Calu3 (cell line): ENCODE measurements around the gene OXLD1. TPM values are rescaled to one million over a fixed set of nuclear protein-coding genes. Genes with fewer than 3 reads are reported as not detected.

Experiments used
- BruUV-seq: library from RNA; stranded (reverse); fragments of 400-500 nt; replicated peaks from 2 replicates; lab custom pipeline; 2021; lab: Mats Ljungman, UMichigan
- CTCF ChIA-PET: fragments of 300-600 bp; sonication (Branson Sonifier 250); formaldehyde crosslinking; loops from one replicate; lab custom pipeline; 2022; ENCODE audit warnings: antibody characterized with exemption; lab: Charles Lee
- DNase-seq: peaks from one replicate; pipeline ENCODE4 v3.0.0; 2022
- H3K27ac Mint-ChIP-seq: one replicate; pipeline ENCODE4 v1.8.0; 2022; ENCODE audit warnings: mixed read lengths; ENCODE audit not compliant: unreplicated experiment
- H3K27me3 Mint-ChIP-seq: one replicate; pipeline ENCODE4 v1.8.0; 2022; ENCODE audit warnings: mixed read lengths; ENCODE audit not compliant: unreplicated experiment
- H3K36me3 Mint-ChIP-seq: one replicate; pipeline ENCODE4 v1.8.0; 2022; ENCODE audit warnings: mild to moderate bottlenecking, moderate library complexity, mixed read lengths; ENCODE audit not compliant: insufficient read depth, unreplicated experiment
- H3K4me1 Mint-ChIP-seq: one replicate; pipeline ENCODE4 v1.8.0; 2022; ENCODE audit warnings: mild to moderate bottlenecking, low read depth, mixed read lengths; ENCODE audit not compliant: unreplicated experiment
- H3K4me3 Mint-ChIP-seq: one replicate; pipeline ENCODE4 v1.8.0; 2022; ENCODE audit warnings: mild to moderate bottlenecking, low read depth, moderate library complexity, mixed read lengths; ENCODE audit not compliant: unreplicated experiment
- H3K9me3 Mint-ChIP-seq: one replicate; pipeline ENCODE4 v1.8.0; 2022; ENCODE audit warnings: low read depth, mixed read lengths; ENCODE audit not compliant: unreplicated experiment
- CTCF ChIP-seq: fragments of 200-600 bp; IDR thresholded peaks from one replicate; pipeline ENCODE4 v1.8.0; 2022; ENCODE audit warnings: antibody characterized with exemption; ENCODE audit not compliant: unreplicated experiment
- intact Hi-C: fragments of 100-400 bp; cut with micrococcal nuclease; formaldehyde crosslinking; loops from one replicate; pipeline ENCODE4 v1.10.0; 2022; ENCODE audit not compliant: unreplicated experiment
- total RNA-seq: library from RNA; stranded (reverse); gene quantifications from 2 replicates; pipeline ENCODE4 v1.2.3, GENCODE V29; 2022

Gene OXLD1
- total RNA-seq, 1 experiment from 2014 or later = 36.5 TPM

DNA sequence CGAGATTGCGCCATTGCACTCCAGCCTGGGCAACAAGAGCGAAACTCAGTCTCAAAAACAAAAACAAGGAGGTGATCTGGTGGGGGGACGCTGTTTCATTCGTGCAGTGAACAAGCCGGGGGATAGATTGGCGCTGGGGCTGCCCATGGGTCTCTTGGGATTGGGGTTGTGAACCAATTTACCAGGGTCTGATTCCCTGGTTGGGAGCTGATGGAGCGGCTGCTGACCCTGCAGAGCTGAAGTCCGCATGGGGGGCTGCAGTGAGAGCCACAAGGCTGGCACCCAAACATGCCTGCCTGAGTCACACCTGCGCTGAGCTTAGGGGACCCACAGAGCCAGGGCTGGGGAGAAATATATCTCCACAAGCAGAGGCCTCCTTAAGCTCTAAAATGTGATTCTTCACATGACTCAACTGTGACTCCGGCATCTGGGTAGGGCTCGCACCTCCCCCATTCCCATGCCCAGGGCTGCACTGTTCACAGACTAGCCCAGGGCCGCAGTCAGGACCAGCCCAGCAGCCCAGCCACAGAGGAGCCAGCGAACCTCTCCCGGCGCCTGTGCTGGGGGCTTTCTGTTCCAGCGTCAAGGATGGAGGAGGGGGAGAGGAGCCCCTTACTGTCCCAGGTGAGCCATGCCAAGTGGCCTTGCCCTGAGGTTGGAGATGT lies 24.4 kb downstream of the OXLD1 start:
- no TSS peak for BruUV-seq
- Mint-ChIP-seq H3K4me3 (no peak overlapping the region), H3K27ac (no peak overlapping the region), H3K4me1 (no peaks in the 10 kb centered on the region), H3K36me3 (peaks cover 9% of the 10 kb centered on the region), H3K9me3 (no peaks in the 10 kb centered on the region), H3K27me3 (peaks cover 2% of the 10 kb centered on the region)
- intact Hi-C loops = no loop called here
- DNase-seq = no peak
- no peak for TF ChIP-seq CTCF
- CTCF ChIA-PET = interaction anchor here (1.0 kb wide), 1 partner anchor 41 kb away, joined by 3 read pairs; no protein-coding TSS in a partner anchor

DNA sequence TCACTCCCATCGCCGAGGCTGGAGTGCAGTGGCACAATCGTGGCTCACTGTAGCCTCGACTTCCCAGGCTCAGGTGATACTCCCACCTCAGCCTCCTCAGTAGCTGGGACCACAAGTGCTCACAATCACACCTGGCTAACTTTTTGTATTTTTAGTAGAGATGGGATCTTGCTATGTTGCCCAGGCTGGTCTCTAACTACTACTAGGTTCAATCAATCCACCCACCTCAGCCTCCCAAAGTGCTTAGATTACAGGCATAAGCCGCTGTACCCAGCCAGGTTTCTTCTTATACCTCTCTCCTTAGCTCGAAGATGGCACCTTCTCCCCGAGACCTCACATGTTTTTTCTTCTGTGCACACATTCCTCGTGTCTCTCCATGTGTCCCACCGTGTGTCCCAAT lies 26.4 kb downstream of the OXLD1 start:
- no peaks in the 10 kb centered on the region for H3K9me3 Mint-ChIP-seq
- CTCF ChIA-PET = no interaction called here
- H3K4me1 Mint-ChIP-seq = no peaks in the 10 kb centered on the region
- H3K4me3 Mint-ChIP-seq = no peak overlapping the region
- no peaks in the 10 kb centered on the region for H3K27me3 Mint-ChIP-seq
- no TSS peak for BruUV-seq
- no peak overlapping the region for H3K27ac Mint-ChIP-seq
- peaks cover 26% of the 10 kb centered on the region for H3K36me3 Mint-ChIP-seq
- intact Hi-C loops = no loop called here
- TF ChIP-seq CTCF = no peak
- DNase-seq = no peak

DNA sequence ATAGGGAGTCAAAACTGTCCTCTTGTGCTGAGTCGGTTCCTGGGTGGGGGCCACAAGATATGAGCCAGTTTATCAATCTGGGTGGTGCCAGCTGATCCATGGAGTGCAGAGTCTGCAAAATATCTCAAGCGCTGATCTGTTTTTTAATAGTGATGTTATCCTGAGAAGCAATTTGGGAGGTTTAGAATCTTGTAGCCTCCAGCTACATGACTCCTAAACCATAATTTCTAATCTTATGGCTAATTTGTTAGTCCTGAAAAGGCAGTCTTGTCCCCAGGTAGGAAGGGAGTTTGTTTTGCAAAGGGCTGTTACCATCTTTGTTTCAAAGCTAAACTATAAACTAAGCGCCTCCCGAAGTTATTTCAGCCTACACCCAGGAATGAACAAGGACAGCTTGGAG lies 27.7 kb downstream of the OXLD1 start:
- no peak for TF ChIP-seq CTCF
- Mint-ChIP-seq H3K4me3 (no peak overlapping the region), H3K27ac (no peak overlapping the region), H3K27me3 (no peaks in the 10 kb centered on the region), H3K9me3 (no peaks in the 10 kb centered on the region), H3K4me1 (no peaks in the 10 kb centered on the region), H3K36me3 (peaks cover 26% of the 10 kb centered on the region)
- no peak for DNase-seq
- intact Hi-C loops = no loop called here
- CTCF ChIA-PET = interaction anchor here (0.6 to 0.9 kb wide), 3 partner anchors 9 to 92 kb away, joined by 5 to 7 read pairs (median 5); no protein-coding TSS in a partner anchor
- no TSS peak for BruUV-seq

DNA sequence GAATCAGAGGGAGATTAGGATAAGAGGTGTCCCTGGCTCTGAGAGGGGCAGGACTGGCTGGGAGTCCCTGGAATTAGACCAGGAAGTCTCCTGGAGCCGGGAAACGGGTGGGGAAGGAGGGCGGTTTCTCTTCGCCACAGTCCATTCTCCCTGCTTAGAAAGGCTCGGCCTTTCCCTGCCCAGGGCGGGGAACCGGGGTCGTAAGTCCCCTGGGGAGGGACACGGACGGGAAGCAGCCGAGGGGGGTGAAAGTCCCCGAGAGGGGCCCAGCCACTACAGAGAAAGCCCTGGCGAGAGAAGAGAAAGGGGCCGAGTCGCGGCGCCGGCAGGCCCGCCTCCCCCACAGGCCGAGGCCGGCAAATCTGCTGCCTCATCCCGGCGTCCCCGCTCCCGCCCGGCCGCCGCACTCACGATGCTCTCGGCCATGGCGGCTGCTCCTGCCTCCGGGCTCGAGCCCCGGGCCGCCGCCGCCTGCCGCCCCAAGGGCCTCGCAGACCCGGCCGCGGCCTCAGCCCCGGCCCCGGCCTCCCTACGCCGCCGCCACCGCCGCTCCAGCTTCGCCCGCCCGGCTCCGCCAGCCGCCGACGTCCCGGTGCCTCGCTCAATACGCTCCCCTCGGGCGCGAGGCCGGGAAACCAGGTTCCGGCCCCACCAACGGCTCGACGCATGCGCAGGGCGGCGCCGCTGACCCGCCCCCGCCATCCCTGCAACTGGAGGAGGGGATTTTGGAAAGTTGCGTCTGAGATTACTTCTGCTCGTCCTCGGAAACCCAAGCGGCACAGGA lies 29.7 kb downstream of the OXLD1 start, which contains the start of the genes NPLOC4 and TSPAN10:
TSS of gene NPLOC4 (minus strand) at position 608 of the 784 bp plus-strand sequence. CDS start at position 426, 182 bp downstream.
TSS of gene TSPAN10 (plus strand) at position 692 of the 784 bp plus-strand sequence. CDS start 5,217 bp downstream, outside the sequence.
- BruUV-seq = no TSS peak
- DNase-seq = peak; percentile 90
- TF ChIP-seq CTCF = no peak
- H3K36me3 Mint-ChIP-seq = peaks cover 31% of the 10 kb centered on the region
- peak within 1 kb of the TSS; percentile 83 for H3K4me3 Mint-ChIP-seq
- no peaks in the 10 kb centered on the region for H3K4me1 Mint-ChIP-seq
- no peaks in the 10 kb centered on the region for H3K9me3 Mint-ChIP-seq
- CTCF ChIA-PET = no interaction called here
- no peaks in the 10 kb centered on the region for H3K27me3 Mint-ChIP-seq
- H3K27ac Mint-ChIP-seq = peak within 1 kb of the TSS; percentile 88
- intact Hi-C loops = loop anchor here (2.0 kb wide), 1 partner anchor 28 kb away; no protein-coding TSS in a partner anchor
